Lower leg skin (tissue), 3 donors: Measurements from ENCODE around the gene R3HDM4.

ENCODE experiments used
- CTCF ChIP-seq, 3 donors: fragments of 450-650 bp; IDR thresholded peaks; one replicate each; pipeline ENCODE4 v1.5.1; 2016; ENCODE audit warnings: antibody characterized with exemption in 3 of 3, mild to moderate bottlenecking in 3 of 3, moderate library complexity in 2 of 3
- POLR2A ChIP-seq, 2 donors: fragments of 450-650 bp; IDR thresholded peaks; one replicate each; pipeline ENCODE4 v1.6.1; 2016 to 2017; ENCODE audit warnings: antibody characterized with exemption in 2 of 2, mild to moderate bottlenecking in 1 of 2, moderate library complexity in 1 of 2

DNA sequence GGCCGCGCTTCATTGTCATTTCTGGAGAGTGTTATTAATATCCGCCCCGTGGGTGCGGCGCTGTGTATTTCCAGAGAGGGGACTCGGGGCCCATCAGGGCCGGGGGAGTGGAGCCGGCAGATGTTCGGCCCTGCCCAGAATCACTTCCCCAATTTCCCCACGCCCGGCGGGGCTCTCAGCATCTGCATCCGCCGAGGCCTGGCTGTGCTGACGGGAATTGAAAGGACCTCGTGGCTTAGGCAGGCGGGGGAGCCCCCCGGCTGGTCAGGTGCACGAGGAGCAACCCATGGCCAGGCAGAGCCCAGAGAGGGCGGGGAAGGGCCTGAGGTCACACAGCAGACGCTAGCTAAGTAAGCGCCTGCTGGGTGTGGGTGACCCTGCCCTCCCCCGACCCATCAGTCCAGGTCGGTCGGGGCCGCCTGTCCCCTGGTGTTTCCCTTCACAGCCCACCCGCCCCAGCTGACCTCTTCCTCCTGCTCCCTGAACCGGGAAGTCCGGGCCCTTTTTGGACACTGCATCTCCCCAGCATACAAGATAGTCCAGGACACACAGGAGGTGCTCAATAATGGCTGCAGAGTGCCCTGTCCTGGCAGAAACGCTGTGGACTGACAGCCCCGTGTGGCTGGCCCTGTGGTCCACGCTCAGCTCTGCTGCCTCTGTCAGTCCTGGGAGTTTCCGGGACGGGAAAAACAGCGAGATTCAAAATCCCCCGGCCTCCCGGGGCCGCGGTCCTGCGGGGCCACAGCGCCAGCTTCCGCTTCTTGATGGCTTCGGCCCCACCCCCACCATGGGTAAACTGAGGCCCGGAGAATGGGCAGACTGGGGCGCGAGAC, 34.9 kb upstream of the R3HDM4 start:
- no peak for TF ChIP-seq CTCF (IDR thresholded peaks at IDR 0.05)
- TF ChIP-seq POLR2A (IDR thresholded peaks at IDR 0.05): no peak
